ENCODE data around the gene RNF13.
"Not testable (repeated sequence)": the region's sequence is repeated elsewhere in the genome, so short reads cannot be mapped to it uniquely, and the experiment has no call there.

GRCh38 chr3:149838491-149838890 is 25.5 kb downstream of the RNF13 start:
- TF ChIP-seq CTCF (IDR thresholded peaks at IDR 0.05; ENCODE audit: insufficient read depth, low read length); POLR2AphosphoS5 (IDR thresholded peaks at IDR 0.05; ENCODE audit: low read depth); GABPA (IDR thresholded peaks at IDR 0.05; ENCODE audit: low read depth): not testable (repeated sequence)

All from HL-60 (cell line).